HEK293T (cell line): ENCODE data around the gene AUNIP.

ENCODE experiments used
- CTCF ChIA-PET: fragments of 350-600 bp; formaldehyde crosslinking; extraction: SDS; loops from one replicate; lab custom pipeline; 2021; ENCODE audit warnings: antibody characterized with exemption, inconsistent platforms; lab: Yijun Ruan, JAX
- POLR2A ChIA-PET: fragments of 350-600 bp; formaldehyde crosslinking; extraction: SDS; loops from one replicate; lab custom pipeline; 2020; ENCODE audit warnings: antibody characterized with exemption, inconsistent platforms; lab: Yijun Ruan, JAX
- DNase-seq: peaks from one replicate; pipeline ENCODE4 v3.0.0; 2012; ENCODE audit warnings: mixed read lengths; ENCODE audit errors: extremely low spot score
- ARNT ChIP-seq: fragments of 450-650 bp; IDR thresholded peaks from 2 replicates; pipeline ENCODE4 v1.6.1; 2017; ENCODE audit warnings: mild to moderate bottlenecking
- BHLHE40 ChIP-seq: fragments of 450-650 bp; IDR thresholded peaks from 2 replicates; pipeline ENCODE4 v1.6.1; 2016; ENCODE audit warnings: mild to moderate bottlenecking, moderate library complexity, borderline replicate concordance
- CTBP1 ChIP-seq: fragments of 450-650 bp; IDR thresholded peaks from 2 replicates; pipeline ENCODE4 v1.6.1; 2016; ENCODE audit warnings: borderline replicate concordance
- ELF4 ChIP-seq: fragments of 450-650 bp; IDR thresholded peaks from 2 replicates; pipeline ENCODE4 v1.6.1; 2017; ENCODE audit warnings: antibody characterized with exemption
- FOXA1 ChIP-seq: fragments of 450-650 bp; IDR thresholded peaks from 2 replicates; pipeline ENCODE4 v1.6.1; 2016; ENCODE audit warnings: mild to moderate bottlenecking
- FOXK2 ChIP-seq: fragments of 450-650 bp; IDR thresholded peaks from 2 replicates; pipeline ENCODE4 v1.6.1; 2016; ENCODE audit warnings: mild to moderate bottlenecking
- FOXM1 ChIP-seq: fragments of 450-650 bp; IDR thresholded peaks from 2 replicates; pipeline ENCODE4 v1.6.1; 2017; ENCODE audit warnings: mild to moderate bottlenecking, borderline replicate concordance
- HDGF ChIP-seq: fragments of 450-650 bp; IDR thresholded peaks from 2 replicates; pipeline ENCODE4 v1.6.1; 2017; ENCODE audit warnings: antibody characterized with exemption, borderline replicate concordance
- L3MBTL2 ChIP-seq: fragments of 450-650 bp; conservative IDR thresholded peaks from 2 replicates; pipeline ENCODE4 v1.6.1; 2016; ENCODE audit warnings: mild to moderate bottlenecking
- LEF1 ChIP-seq: fragments of 450-650 bp; IDR thresholded peaks from 2 replicates; pipeline ENCODE4 v1.6.1; 2017; ENCODE audit warnings: mild to moderate bottlenecking, borderline replicate concordance
- NFRKB ChIP-seq: fragments of 450-650 bp; IDR thresholded peaks from 2 replicates; pipeline ENCODE4 v1.6.1; 2016; ENCODE audit warnings: mild to moderate bottlenecking, moderate library complexity
- SP1 ChIP-seq: fragments of 450-650 bp; IDR thresholded peaks from 2 replicates; pipeline ENCODE4 v1.6.1; 2017
- SUZ12 ChIP-seq: fragments of 450-650 bp; IDR thresholded peaks from 2 replicates; pipeline ENCODE4 v1.6.1; 2016; ENCODE audit warnings: mild to moderate bottlenecking
- TARDBP ChIP-seq: fragments of 450-650 bp; IDR thresholded peaks from 2 replicates; pipeline ENCODE4 v1.6.1; 2016
- ZNF384 ChIP-seq: fragments of 450-650 bp; IDR thresholded peaks from 2 replicates; pipeline ENCODE4 v1.6.1; 2016
- TF ChIP-seq, protein P1 (sequence below): fragments of 450-650 bp; IDR thresholded peaks from 2 replicates; pipeline ENCODE4 v1.6.1; 2016

The AUNIP gene, protein sequence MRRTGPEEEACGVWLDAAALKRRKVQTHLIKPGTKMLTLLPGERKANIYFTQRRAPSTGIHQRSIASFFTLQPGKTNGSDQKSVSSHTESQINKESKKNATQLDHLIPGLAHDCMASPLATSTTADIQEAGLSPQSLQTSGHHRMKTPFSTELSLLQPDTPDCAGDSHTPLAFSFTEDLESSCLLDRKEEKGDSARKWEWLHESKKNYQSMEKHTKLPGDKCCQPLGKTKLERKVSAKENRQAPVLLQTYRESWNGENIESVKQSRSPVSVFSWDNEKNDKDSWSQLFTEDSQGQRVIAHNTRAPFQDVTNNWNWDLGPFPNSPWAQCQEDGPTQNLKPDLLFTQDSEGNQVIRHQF

DNA sequence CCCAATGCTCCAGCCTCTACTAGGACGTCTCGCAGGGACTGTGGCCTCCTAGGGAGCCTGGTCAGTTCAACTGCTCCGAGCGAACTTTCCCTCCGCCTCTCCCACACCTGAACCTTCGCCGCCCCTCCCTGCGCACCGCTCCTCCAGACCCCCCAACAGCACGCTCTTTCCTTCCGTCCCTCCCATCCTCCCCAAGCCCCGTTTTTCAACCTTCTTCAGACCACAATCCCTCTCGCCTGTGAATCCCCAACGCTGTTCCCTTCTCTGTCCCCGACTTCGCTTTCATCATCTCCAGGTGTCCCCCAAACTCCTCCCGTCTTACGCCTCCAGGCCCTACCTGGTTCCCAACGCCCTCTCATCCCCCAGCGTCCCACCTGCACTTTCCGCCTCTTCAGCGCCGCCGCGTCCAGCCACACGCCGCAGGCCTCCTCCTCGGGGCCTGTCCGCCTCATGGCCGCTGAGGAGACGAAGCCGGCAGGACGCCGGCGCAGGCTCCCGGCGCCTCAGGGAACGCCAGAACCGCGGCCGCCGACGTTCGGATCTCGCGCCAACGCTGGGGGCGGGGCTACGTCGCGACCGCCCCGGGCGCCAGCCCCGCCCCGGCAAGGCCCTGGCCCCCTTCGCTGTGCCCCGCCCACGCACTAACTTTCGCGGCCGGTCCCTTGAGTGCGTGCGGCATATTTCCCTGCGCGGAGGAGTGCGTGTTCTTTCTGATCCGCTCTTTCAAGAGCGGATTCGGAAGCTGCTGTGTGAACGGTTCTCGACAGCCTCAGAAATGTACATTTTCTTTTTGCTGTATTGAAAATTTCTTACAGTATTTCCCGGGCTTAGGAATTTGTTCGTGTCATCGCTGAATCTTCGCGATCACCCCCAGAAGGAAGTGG, at the start of gene AUNIP:
TSS of gene AUNIP (minus strand) at position 552 of the 884 bp plus-strand sequence. CDS start at position 452, 100 bp downstream.
- ChIA-PET POLR2A (interaction anchor here (0.8 to 2.1 kb wide), 5 partner anchors 10 to 138 kb away, joined by 3 to 7 read pairs (median 4); partner anchors contain the start of genes PAFAH2 and PAQR7), CTCF (no interaction called here)
- DNase-seq: peak; percentile 97
- no peak for TF ChIP-seq ARNT
- TF ChIP-seq HDGF: no peak
- TF ChIP-seq, protein P1, sequence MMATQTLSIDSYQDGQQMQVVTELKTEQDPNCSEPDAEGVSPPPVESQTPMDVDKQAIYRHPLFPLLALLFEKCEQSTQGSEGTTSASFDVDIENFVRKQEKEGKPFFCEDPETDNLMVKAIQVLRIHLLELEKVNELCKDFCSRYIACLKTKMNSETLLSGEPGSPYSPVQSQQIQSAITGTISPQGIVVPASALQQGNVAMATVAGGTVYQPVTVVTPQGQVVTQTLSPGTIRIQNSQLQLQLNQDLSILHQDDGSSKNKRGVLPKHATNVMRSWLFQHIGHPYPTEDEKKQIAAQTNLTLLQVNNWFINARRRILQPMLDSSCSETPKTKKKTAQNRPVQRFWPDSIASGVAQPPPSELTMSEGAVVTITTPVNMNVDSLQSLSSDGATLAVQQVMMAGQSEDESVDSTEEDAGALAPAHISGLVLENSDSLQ: no peak
- no peak for TF ChIP-seq NFRKB
- peak; percentile 97 for TF ChIP-seq L3MBTL2
- no peak for TF ChIP-seq FOXA1
- TF ChIP-seq LEF1: no peak
- TF ChIP-seq SP1: no peak

DNA sequence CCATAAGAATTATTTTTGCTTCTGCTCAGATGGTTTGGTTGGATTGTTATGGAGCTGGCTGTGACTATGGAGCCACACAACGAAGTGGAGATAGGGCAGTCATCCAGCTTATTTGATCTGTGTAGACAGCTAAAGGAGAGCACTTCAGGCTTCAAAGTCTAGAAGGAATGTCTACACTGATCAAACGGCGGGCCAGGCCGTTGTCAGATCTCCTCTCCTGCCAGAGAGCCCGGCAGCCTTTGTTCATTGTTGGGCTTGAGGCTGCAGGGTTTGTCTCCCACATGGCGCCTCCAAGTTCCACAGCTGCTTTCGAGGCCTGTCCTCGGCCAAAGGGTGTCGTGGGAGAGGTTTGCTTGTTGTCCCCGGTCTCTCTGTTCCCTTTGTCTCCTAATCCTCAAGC, 49.8 kb upstream of the AUNIP start:
- CTCF ChIA-PET: interaction anchor here (1.1 kb wide), 1 partner anchor 13 kb away, joined by 3 read pairs; no protein-coding TSS in a partner anchor
- POLR2A ChIA-PET: interaction anchor here (1.3 kb wide), 1 partner anchor 11 kb away, joined by 3 read pairs; no protein-coding TSS in a partner anchor
- TF ChIP-seq ELF4 (no peak), HDGF (no peak), ARNT (no peak), FOXA1 (no peak), TARDBP (no peak), FOXK2 (no peak), SUZ12 (no peak), SP1 (no peak), L3MBTL2 (no peak), BHLHE40 (no peak), NFRKB (no peak), ZNF384 (no peak), FOXM1 (no peak), LEF1 (no peak), CTBP1 (no peak)
- TF ChIP-seq, protein P1: no peak

DNA sequence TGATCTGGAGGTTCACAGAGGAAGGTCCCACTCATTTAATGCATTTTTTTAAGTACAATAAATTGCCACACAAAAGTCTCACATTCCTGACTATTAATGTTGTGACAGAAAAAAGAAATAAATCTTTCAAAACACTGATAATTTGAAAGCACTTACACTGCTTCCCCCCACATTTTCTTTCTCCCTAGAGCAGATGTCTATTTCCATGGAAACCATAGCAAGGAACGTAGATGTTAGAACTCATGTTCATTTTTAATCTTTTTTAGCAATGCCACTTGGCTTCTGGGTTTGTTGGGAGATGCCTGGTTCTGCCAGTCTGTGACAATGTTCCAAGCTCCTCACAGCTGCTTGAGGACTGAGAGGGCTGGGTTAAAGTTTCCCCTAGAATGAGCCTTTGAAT, 48.9 kb upstream of the AUNIP start:
- no peak for DNase-seq
- CTCF ChIA-PET: interaction anchor here (1.1 kb wide), 1 partner anchor 12 kb away, joined by 3 read pairs; no protein-coding TSS in a partner anchor
- TF ChIP-seq FOXA1 (no peak), BHLHE40 (no peak), TARDBP (no peak), CTBP1 (no peak), FOXK2 (no peak), NFRKB (no peak), SP1 (no peak), ZNF384 (no peak), ARNT (no peak), FOXM1 (no peak)
- TF ChIP-seq, protein P1: no peak
- POLR2A ChIA-PET: interaction anchor here (1.3 kb wide), 1 partner anchor 11 kb away, joined by 3 read pairs; no protein-coding TSS in a partner anchor

More for the DNA sequence above, 49.8 kb upstream of the AUNIP start:
- no peak for DNase-seq

DNA sequence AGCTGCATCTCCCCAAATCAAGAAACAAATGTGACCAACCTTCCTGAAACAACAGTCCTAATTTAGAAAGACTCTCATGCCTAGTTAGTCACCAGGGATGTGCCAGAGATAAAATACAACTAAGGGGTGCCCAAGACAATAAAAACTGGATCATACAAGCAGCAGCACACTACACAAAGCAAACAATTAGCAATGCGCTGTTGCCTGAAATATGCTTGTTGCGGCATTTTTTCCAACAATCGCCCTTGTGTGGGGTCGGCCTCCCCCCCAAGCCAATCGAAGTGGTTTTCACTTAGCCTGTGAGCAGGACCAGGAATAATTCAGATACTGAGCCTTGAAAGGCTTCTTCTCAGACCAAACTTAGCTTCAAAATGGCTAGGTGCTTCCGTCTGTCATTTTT, 48.3 kb upstream of the AUNIP start:
- no peak for DNase-seq
- ChIA-PET POLR2A (interaction anchor here (1.3 kb wide), 1 partner anchor 10 kb away, joined by 3 read pairs; no protein-coding TSS in a partner anchor), CTCF (no interaction called here)

More for the DNA sequence above, 48.3 kb upstream of the AUNIP start:
- no peak for TF ChIP-seq CTBP1
- no peak for TF ChIP-seq LEF1
- TF ChIP-seq SUZ12: no peak
- no peak for TF ChIP-seq ZNF384
- no peak for TF ChIP-seq ARNT
- no peak for TF ChIP-seq FOXA1
- TF ChIP-seq, protein P1: no peak
- no peak for TF ChIP-seq BHLHE40
- TF ChIP-seq SP1: no peak
- TF ChIP-seq L3MBTL2: no peak
- TF ChIP-seq FOXK2: no peak
- TF ChIP-seq ELF4: no peak
- TF ChIP-seq FOXM1: no peak
- no peak for TF ChIP-seq TARDBP
